ENCODE measurements around the gene SCUBE3. TPM values are rescaled to one million over a fixed set of nuclear protein-coding genes. Genes with fewer than 3 reads are reported as not detected.

The SCUBE3 gene
- total and polyA plus RNA-seq, 9 of the 15 experiments (the other 6 are each of a cell fraction or from before 2014, with no cell fraction given) = 0.01 to 0.11 TPM; not detected in 7

GRCh38 chr6:35259194-35259947, 45.6 kb downstream of the SCUBE3 start, which contains the start of gene ZNF76 (continued):
- TF ChIP-seq CLOCK (CRISPR knock-in tag; IDR thresholded peaks at IDR 0.05; ENCODE audit: borderline replicate concordance) (no peak), PBX2 (CRISPR knock-in tag; IDR thresholded peaks at IDR 0.05; ENCODE audit: low read depth) (no peak), PBX2 (tag; conservative IDR thresholded peaks at IDR 0.05; ENCODE audit: low read depth) (no peak), ZNF24 (IDR thresholded peaks at IDR 0.05) (no peak; the same call in none of the 2 replicates), ZC3H4 (CRISPR knock-in tag; IDR thresholded peaks at IDR 0.05; ENCODE audit: borderline replicate concordance) (no peak), ZNF384 (IDR thresholded peaks at IDR 0.05; ENCODE audit: low read depth, low read length) (no peak), DPF2 (IDR thresholded peaks at IDR 0.05) (no peak), CEBPZ (IDR thresholded peaks at IDR 0.05; ENCODE audit: borderline replicate concordance, low read depth, low read length) (no peak), TRIM25 (IDR thresholded peaks at IDR 0.05; ENCODE audit: borderline replicate concordance) (no peak), E4F1 (CRISPR knock-in tag; IDR thresholded peaks at IDR 0.05; ENCODE audit: borderline replicate concordance) (no peak), MEIS2 (IDR thresholded peaks at IDR 0.05; ENCODE audit: partially characterized antibody) (peak; percentile 45), POLR2A (conservative IDR thresholded peaks at IDR 0.05) (peak; percentile 84), CCAR2 (IDR thresholded peaks at IDR 0.05; ENCODE audit: low read depth, low read length) (no peak), NFATC3 (IDR thresholded peaks at IDR 0.05) (no peak)
